HUES48 (cell line): ENCODE data around the gene CEP162.
"Not testable (repeated sequence)": the region's sequence is repeated elsewhere in the genome, so short reads cannot be mapped to it uniquely, and the experiment has no call there.

Source experiments
- H3K27ac ChIP-seq: one replicate; pipeline ENCODE4 v1.7.0; 2013; ENCODE audit warnings: low read depth, low read length, inconsistent platforms
- H3K27me3 ChIP-seq: 2 replicates; pipeline ENCODE4 v1.6.1; 2013; ENCODE audit warnings: mild to moderate bottlenecking, low read length; ENCODE audit not compliant: control insufficient read depth, insufficient read depth
- H3K36me3 ChIP-seq: 2 replicates; pipeline ENCODE4 v1.6.1; 2013; ENCODE audit warnings: low read length; ENCODE audit not compliant: control insufficient read depth, insufficient read depth
- H3K4me1 ChIP-seq: 2 replicates; pipeline ENCODE4 v1.6.1; 2013; ENCODE audit warnings: mild to moderate bottlenecking, low read length; ENCODE audit not compliant: control insufficient read depth, insufficient read depth
- H3K4me3 ChIP-seq: 2 replicates; pipeline ENCODE4 v1.5.1; 2013; ENCODE audit warnings: mild to moderate bottlenecking, low read depth, low read length
- H3K9ac ChIP-seq: 2 replicates; pipeline ENCODE4 v1.6.1; 2013; ENCODE audit warnings: mild to moderate bottlenecking, low read depth, low read length, moderate library complexity
- H3K9me3 ChIP-seq: 2 replicates; pipeline ENCODE4 v1.6.1; 2013; ENCODE audit warnings: low read length; ENCODE audit not compliant: control insufficient read depth, insufficient read depth

The CEP162 gene

GRCh38 chr6:84086545-84087429, 140.7 kb downstream of the CEP162 start:
- Histone ChIP-seq H3K4me1 (peaks cover 56% of the 10 kb centered on the region), H3K27me3 (no peaks in the 10 kb centered on the region), H3K9me3 (no peaks in the 10 kb centered on the region), H3K9ac (no peak overlapping the region), H3K4me3 (no peak overlapping the region), H3K36me3 (no peaks in the 10 kb centered on the region), H3K27ac (peak overlapping the region; percentile 43)

- Histone ChIP-seq H3K9ac (no peak overlapping the region), H3K27me3 (no peaks in the 10 kb centered on the region), H3K4me3 (no peak overlapping the region), H3K27ac (no peak overlapping the region), H3K9me3 (no peaks in the 10 kb centered on the region), H3K36me3 (no peaks in the 10 kb centered on the region), H3K4me1 (peaks cover 56% of the 10 kb centered on the region)
These were observed 141.4 kb downstream of the CEP162 start for GRCh38 chr6:84086056-84086455.

GRCh38 chr6:84084705-84085104, 142.7 kb downstream of the CEP162 start:
- H3K9ac ChIP-seq, H3K27me3 ChIP-seq, H3K9me3 ChIP-seq, H3K4me3 ChIP-seq, H3K27ac ChIP-seq, H3K36me3 ChIP-seq: not testable (repeated sequence)
- peaks cover 56% of the 10 kb centered on the region for H3K4me1 ChIP-seq

DNA sequence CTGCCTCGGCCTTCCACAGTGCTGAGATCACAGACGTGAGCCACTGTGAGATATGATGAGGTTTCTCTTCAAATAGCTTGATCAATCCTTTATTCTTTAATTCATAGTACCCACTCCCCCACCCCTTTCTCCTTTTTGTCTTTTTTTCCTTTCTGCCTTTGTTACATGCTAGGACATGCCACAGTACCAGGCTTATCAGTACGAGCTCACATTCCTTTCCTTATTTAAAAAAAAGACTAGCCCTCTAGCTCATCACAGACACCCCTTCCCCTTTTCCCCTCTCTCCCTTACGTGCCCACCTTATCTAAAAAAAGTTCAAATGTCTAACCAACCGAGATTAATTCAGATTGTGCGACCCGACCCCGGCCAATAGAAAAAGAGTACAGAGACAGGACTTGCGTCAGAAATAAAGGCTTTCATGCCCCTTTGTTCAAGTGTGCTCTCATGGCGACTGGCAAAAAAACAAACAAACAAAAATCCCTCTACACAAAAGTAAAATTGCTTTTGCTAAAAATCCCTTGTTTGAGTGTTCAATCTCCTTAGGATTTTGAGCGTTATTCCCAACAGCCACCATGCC, 144.7 kb downstream of the CEP162 start:
- H3K36me3 ChIP-seq: no peaks in the 10 kb centered on the region
- peak overlapping the region; percentile 64 for H3K27ac ChIP-seq

GRCh38 chr6:84081222-84081621, 146.2 kb downstream of the CEP162 start:
- no peak overlapping the region for H3K9ac ChIP-seq
- no peaks in the 10 kb centered on the region for H3K36me3 ChIP-seq
- peaks cover 36% of the 10 kb centered on the region for H3K4me1 ChIP-seq
- no peak overlapping the region for H3K27ac ChIP-seq
- no peaks in the 10 kb centered on the region for H3K9me3 ChIP-seq
- no peak overlapping the region for H3K4me3 ChIP-seq
- H3K27me3 ChIP-seq: no peaks in the 10 kb centered on the region

More for the DNA sequence above, 144.7 kb downstream of the CEP162 start:
- H3K4me3 ChIP-seq: no peak overlapping the region
- H3K9ac ChIP-seq: peak overlapping the region; percentile 43; the same call in 1 of the 2 replicates
- peaks cover 49% of the 10 kb centered on the region for H3K4me1 ChIP-seq
- H3K9me3 ChIP-seq: no peaks in the 10 kb centered on the region
- no peaks in the 10 kb centered on the region for H3K27me3 ChIP-seq

GRCh38 chr6:84078335-84078734, 149.1 kb downstream of the CEP162 start:
- no peak overlapping the region for H3K27ac ChIP-seq
- no peaks in the 10 kb centered on the region for H3K27me3 ChIP-seq
- H3K4me3 ChIP-seq: no peak overlapping the region
- H3K4me1 ChIP-seq: peaks cover 30% of the 10 kb centered on the region
- H3K9me3 ChIP-seq: no peaks in the 10 kb centered on the region
- no peaks in the 10 kb centered on the region for H3K36me3 ChIP-seq
- no peak overlapping the region for H3K9ac ChIP-seq

- Histone ChIP-seq H3K9ac (no peak overlapping the region), H3K4me3 (no peak overlapping the region), H3K27ac (no peak overlapping the region), H3K4me1 (peaks cover 23% of the 10 kb centered on the region), H3K36me3 (no peaks in the 10 kb centered on the region), H3K27me3 (no peaks in the 10 kb centered on the region), H3K9me3 (no peaks in the 10 kb centered on the region)
These were observed 149.8 kb downstream of the CEP162 start for GRCh38 chr6:84077645-84078044.

DNA sequence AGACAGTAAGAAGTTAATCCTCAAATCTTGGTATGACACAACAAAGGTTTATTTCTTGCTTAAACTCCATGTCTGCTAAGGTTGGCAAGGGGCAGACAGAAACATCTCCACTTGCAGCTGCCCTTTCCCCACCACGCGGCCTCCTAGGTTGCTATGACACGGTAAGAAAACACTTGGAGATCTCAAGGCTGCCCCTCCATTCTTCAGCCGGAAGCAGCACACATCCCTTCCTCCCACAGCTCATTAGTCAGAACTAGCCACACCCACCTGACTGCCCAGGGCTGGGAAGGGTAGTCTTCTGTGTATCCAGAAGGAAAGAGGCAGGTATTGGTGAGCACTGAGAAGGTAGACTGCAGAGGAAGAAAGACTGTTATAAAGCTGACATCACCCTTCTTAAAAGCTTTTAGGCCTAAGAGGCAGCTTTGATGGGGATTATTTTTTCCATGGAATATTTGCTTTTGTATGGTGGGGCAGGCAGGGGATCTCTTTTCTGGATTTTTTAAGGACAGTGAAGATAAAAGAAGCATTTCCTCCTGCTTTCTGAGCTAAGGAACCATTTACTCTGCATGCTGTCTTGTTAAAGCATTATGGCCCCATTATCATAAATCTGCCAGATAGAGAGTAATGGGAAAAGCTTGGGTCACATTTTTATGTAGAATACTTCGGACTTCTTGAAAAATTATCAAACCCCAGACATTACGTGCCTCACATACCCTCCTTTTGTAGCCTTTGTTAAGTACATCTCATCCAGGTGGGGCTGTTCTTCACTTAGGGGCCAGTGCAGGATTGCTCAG, 152.3 kb downstream of the CEP162 start:
- Histone ChIP-seq H3K9ac (no peak overlapping the region), H3K4me3 (no peak overlapping the region), H3K27me3 (no peaks in the 10 kb centered on the region), H3K4me1 (peaks cover 18% of the 10 kb centered on the region), H3K27ac (no peak overlapping the region), H3K9me3 (no peaks in the 10 kb centered on the region; the same call in 1 of the 2 replicates), H3K36me3 (no peaks in the 10 kb centered on the region)
